Stomach (tissue), 4 donors: ENCODE data around the gene SRI.

Source experiments
- POLR2A ChIP-seq, 4 donors: fragments of 450-650 bp; IDR thresholded peaks; one replicate each; pipeline ENCODE4 v1.6.1; 2016; ENCODE audit warnings: antibody characterized with exemption in 4 of 4, control low read depth in 2 of 4, mild to moderate bottlenecking in 1 of 4, moderate library complexity in 1 of 4
- TF ChIP-seq, protein P1 (sequence below), 7 experiments: fragments of 450-650 bp in 4 of 7; fragments of 200-600 bp in 3 of 7; sonication (generic) in 3 of 7; IDR thresholded peaks; one replicate each; pipeline ENCODE4 v1.5.1; 2016 to 2019; ENCODE audit warnings: antibody characterized with exemption in 7 of 7, control low read depth in 2 of 7, mild to moderate bottlenecking in 1 of 7

DNA sequence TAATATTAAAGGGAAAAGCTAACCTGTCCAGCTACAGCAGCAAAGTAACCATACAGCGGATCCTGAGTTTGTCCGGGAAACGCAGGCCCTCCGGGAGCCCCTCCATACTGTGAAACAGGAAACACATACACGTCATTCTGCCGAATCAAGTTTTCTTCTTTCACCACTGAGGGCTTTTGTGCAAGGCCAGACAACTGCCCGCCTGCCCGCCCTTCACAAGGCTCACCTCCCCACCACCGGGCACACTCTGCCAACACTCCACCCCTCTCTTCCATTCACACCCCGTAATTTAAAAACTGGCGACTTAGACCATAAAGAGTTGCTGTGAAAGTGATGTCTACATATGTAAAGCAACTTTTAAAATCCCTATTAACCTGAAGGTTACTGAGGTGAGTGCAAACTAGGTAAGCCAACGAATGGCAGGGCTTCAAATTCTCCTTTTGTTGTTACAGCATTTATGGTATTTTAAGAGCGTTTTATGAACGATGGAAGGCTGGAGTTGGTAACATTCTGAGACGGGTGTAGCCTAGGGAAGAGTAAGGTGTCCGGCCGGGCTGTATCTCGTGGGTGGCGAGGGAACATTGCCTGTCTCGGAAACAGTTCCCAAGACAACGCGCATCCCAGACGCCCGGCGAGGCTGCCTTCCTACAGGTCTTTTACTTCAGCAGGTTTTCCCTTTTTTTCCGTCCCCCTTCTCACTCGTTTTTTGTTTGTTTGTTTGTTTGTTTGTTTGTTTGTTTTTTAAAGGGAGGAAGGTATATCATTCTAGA is 817 bp downstream of the SRI start:
- no peak for TF ChIP-seq POLR2A (IDR thresholded peaks at IDR 0.05)
- TF ChIP-seq, protein P1, sequence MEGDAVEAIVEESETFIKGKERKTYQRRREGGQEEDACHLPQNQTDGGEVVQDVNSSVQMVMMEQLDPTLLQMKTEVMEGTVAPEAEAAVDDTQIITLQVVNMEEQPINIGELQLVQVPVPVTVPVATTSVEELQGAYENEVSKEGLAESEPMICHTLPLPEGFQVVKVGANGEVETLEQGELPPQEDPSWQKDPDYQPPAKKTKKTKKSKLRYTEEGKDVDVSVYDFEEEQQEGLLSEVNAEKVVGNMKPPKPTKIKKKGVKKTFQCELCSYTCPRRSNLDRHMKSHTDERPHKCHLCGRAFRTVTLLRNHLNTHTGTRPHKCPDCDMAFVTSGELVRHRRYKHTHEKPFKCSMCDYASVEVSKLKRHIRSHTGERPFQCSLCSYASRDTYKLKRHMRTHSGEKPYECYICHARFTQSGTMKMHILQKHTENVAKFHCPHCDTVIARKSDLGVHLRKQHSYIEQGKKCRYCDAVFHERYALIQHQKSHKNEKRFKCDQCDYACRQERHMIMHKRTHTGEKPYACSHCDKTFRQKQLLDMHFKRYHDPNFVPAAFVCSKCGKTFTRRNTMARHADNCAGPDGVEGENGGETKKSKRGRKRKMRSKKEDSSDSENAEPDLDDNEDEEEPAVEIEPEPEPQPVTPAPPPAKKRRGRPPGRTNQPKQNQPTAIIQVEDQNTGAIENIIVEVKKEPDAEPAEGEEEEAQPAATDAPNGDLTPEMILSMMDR (IDR thresholded peaks at IDR 0.05) = no peak
